K562 (cell line): Measurements from ENCODE around the gene CCM2. TPM values are rescaled to one million over a fixed set of nuclear protein-coding genes. Genes with fewer than 3 reads are reported as not detected.

ENCODE experiments used
- ATAC-seq: fragments of 200-7000 bp; cut with Tn5 transposase; 3 replicates; pipeline ENCODE4 v1.9.1; 2020; ENCODE audit warnings: moderate library complexity
- BruUV-seq: library from RNA; stranded (reverse); fragments of 400-500 nt; replicated peaks from 2 replicates; lab custom pipeline; 2021; lab: Mats Ljungman, UMichigan
- CTCF ChIA-PET: fragments of 300-600 bp; formaldehyde crosslinking; extraction: SDS; loops from one replicate; lab custom pipeline; 2021; ENCODE audit warnings: low intra/inter-chr PET ratio; lab: Yijun Ruan, JAX
- POLR2A ChIA-PET: fragments of 300-600, 350-650 bp; sonication (Branson Sonifier 250); formaldehyde crosslinking; extraction: SDS; loops from one replicate; lab custom pipeline; 2021; ENCODE audit warnings: antibody characterized with exemption, inconsistent platforms; lab: Yijun Ruan, JAX
- DNase-seq, 4 experiments: peaks; one replicate each; pipeline versions ENCODE4 v3.0.0 to v3.0.0-alpha.2; 2011 to 2018; ENCODE audit warnings: low spot score in 3 of 4, mixed read lengths in 3 of 4; ENCODE audit errors: extremely low read depth in 1 of 4
- FAIRE-seq: peaks from 2 replicates; lab custom pipeline; 2011; peaks lifted over from hg19 to GRCh38; lab: Jason Lieb, UNC
- H2AFZ ChIP-seq: 2 replicates; pipeline ENCODE4 v1.6.0; 2011; ENCODE audit warnings: low read depth, low read length, control low read depth, inconsistent platforms
- H3K27ac ChIP-seq: fragments of 200-600 bp; 3 replicates; pipeline ENCODE4 v1.8.0; 2011; ENCODE audit warnings: low read depth, mild to moderate bottlenecking, control low read depth, inconsistent platforms, low read length, moderate library complexity, mixed read lengths; ENCODE audit errors: extremely low read depth
- H3K27me3 ChIP-seq, 2 experiments: fragments of 300-600 bp in 1 of 2; 2 replicates in 1 of 2; 3 replicates in 1 of 2; pipeline versions ENCODE4 v1.6.0 to v1.8.0; 2011; ENCODE audit warnings: inconsistent platforms in 2 of 2, low read length in 2 of 2, mild to moderate bottlenecking in 1 of 2, mixed read lengths in 1 of 2, moderate library complexity in 1 of 2; ENCODE audit not compliant: control insufficient read depth in 2 of 2, insufficient read depth in 2 of 2
- H3K36me3 ChIP-seq: fragments of 300-600 bp; 3 replicates; pipeline ENCODE4 v1.8.0; 2011; ENCODE audit warnings: mild to moderate bottlenecking, low read length, inconsistent platforms; ENCODE audit not compliant: control insufficient read depth, insufficient read depth
- H3K4me1 ChIP-seq, 2 experiments: fragments of 200-600 bp in 1 of 2; replicated peaks in 1 of 2; 2 replicates in 1 of 2; 3 replicates in 1 of 2; pipeline versions ENCODE4 v1.5.1 to v1.8.0; 2011; ENCODE audit warnings: inconsistent platforms in 2 of 2, low read length in 2 of 2, mild to moderate bottlenecking in 1 of 2, mixed read lengths in 1 of 2, moderate library complexity in 1 of 2; ENCODE audit not compliant: control insufficient read depth in 2 of 2, insufficient read depth in 2 of 2
- H3K4me2 ChIP-seq: 2 replicates; pipeline ENCODE4 v1.6.1; 2011; ENCODE audit warnings: low read length, control low read depth, inconsistent platforms, mixed read lengths; ENCODE audit not compliant: insufficient read depth
- H3K4me3 ChIP-seq: fragments of 200-600 bp; sonication (generic), shearing (Covaris generic); 2 replicates; pipeline ENCODE4 v1.5.1; 2016; ENCODE audit warnings: control low read depth, inconsistent platforms
- H3K79me2 ChIP-seq: fragments of 200-600 bp; 3 replicates; pipeline ENCODE4 v1.8.0; 2011; ENCODE audit warnings: low read length, inconsistent platforms; ENCODE audit not compliant: control insufficient read depth, insufficient read depth
- H3K9ac ChIP-seq, 2 experiments: 2 replicates each; pipeline versions ENCODE4 v1.6.0 to v1.6.1; 2011; ENCODE audit warnings: low read depth in 2 of 2, low read length in 2 of 2, control low read depth in 1 of 2, inconsistent platforms in 1 of 2, mild to moderate bottlenecking in 1 of 2, mixed read lengths in 1 of 2; ENCODE audit not compliant: insufficient read depth in 1 of 2
- H3K9me1 ChIP-seq: one replicate; pipeline ENCODE4 v1.6.0; 2011; ENCODE audit warnings: inconsistent platforms, mild to moderate bottlenecking, low read length, moderate library complexity; ENCODE audit not compliant: control insufficient read depth, insufficient read depth
- H3K9me3 ChIP-seq: replicated peaks from 2 replicates; pipeline ENCODE4 v1.5.1; 2011; ENCODE audit warnings: low read depth, low read length, inconsistent platforms; ENCODE audit not compliant: control insufficient read depth, insufficient read depth
- H4K20me1 ChIP-seq: replicated peaks from 2 replicates; pipeline ENCODE4 v1.6.1; 2011; ENCODE audit warnings: low read length, inconsistent platforms, mixed read lengths; ENCODE audit not compliant: control insufficient read depth, insufficient read depth
- CTCF ChIP-seq, 3 experiments: IDR thresholded peaks in 2 of 3; conservative IDR thresholded peaks in 1 of 3; 2 replicates each; pipeline ENCODE4 v1.5.1; 2011 to 2012; ENCODE audit warnings: low read length in 3 of 3, mild to moderate bottlenecking in 3 of 3, control low read depth in 2 of 3, improper control_type of control experiment in 1 of 3, inconsistent platforms in 1 of 3, low read depth in 1 of 3, mixed read lengths in 1 of 3, moderate library complexity in 1 of 3; ENCODE audit not compliant: insufficient read depth in 2 of 3
- HNRNPLL ChIP-seq: fragments of 200-400 bp; formaldehyde crosslinking; IDR thresholded peaks from 2 replicates; pipeline ENCODE4 v1.6.1; 2017; ENCODE audit warnings: low read length, low read depth, mild to moderate bottlenecking; ENCODE audit not compliant: poor library complexity, severe bottlenecking
- KLF13 ChIP-seq: fragments of 450-650 bp; IDR thresholded peaks from 2 replicates; pipeline ENCODE4 v1.6.1; 2016; ENCODE audit warnings: missing genetic modification characterization, low read depth, mild to moderate bottlenecking, missing compliant biosample characterization, moderate library complexity, borderline replicate concordance
- POLR3A ChIP-seq: IDR thresholded peaks from 2 replicates; pipeline ENCODE4 v1.6.1; 2011; ENCODE audit warnings: borderline replicate concordance, mild to moderate bottlenecking, moderate library complexity; ENCODE audit not compliant: insufficient read length, insufficient read depth; ENCODE audit errors: extremely low read depth
- ZNF124 ChIP-seq: sonication (generic); formaldehyde crosslinking; IDR thresholded peaks from 2 replicates; pipeline ENCODE4 v1.8.1; 2022; ENCODE audit warnings: missing genetic modification reagents
- ZNF511 ChIP-seq: sonication (generic); formaldehyde crosslinking; IDR thresholded peaks from 2 replicates; pipeline ENCODE4 v1.8.0; 2022; ENCODE audit warnings: mild to moderate bottlenecking, missing genetic modification reagents
- WGBS: fragments of 100-300 bp; shearing (Covaris generic); methylation state at CpG from one replicate; pipeline ENCODE4 v1.1.6; 2016; ENCODE audit warnings: low coverage, mixed read lengths; ENCODE audit not compliant: insufficient coverage; ENCODE audit errors: missing lambda C conversion rate; 5-methylcytosine and 5-hydroxymethylcytosine counted together
- in situ Hi-C: fragments of 300-500 bp; cut with MboI; formaldehyde crosslinking; loops from 4 replicates; pipeline ENCODE4 v1.15.0; 2018; ENCODE audit warnings: inconsistent platforms, mixed read lengths
- intact Hi-C: fragments of 100-400 bp; cut with micrococcal nuclease; formaldehyde crosslinking; loops from 2 replicates; pipeline ENCODE4 v1.14.2; 2022
- polyA plus RNA-seq, 8 experiments: library from polyadenylated mRNA; depleted of rRNA in 4 of 8; stranded (reverse) in 5 of 8; unstranded in 3 of 8; fragments of >200 nt; fragmentation: Nextera tagmentation in 2 of 8; fragmentation: Illumina TruSeq in 1 of 8; extraction: Ambion mirVana in 2 of 8; extraction: Trizol in 1 of 8; gene quantifications; 2 replicates each; pipeline versions ENCODE4 v1.2.1 to v1.2.3, GENCODE V29; 2011 to 2014; ENCODE audit warnings: inconsistent platforms in 1 of 8, missing spikeins in 1 of 8
- total RNA-seq, 7 experiments: library from RNA; depleted of rRNA in 6 of 7; stranded (reverse); fragments of >200 nt in 6 of 7; fragmentation: Illumina TruSeq in 2 of 7; extraction: Trizol in 2 of 7; gene quantifications; 2 replicates each; pipeline versions ENCODE4 v1.2.1 to v1.2.3, GENCODE V29; 2011 to 2021; ENCODE audit warnings: low replicate concordance in 1 of 7
- TF ChIP-seq, protein P1 (sequence below): fragments of 450-650 bp; formaldehyde crosslinking; conservative IDR thresholded peaks from 2 replicates; pipeline ENCODE4 v1.4.0; 2022; ENCODE audit warnings: mild to moderate bottlenecking, missing genetic modification characterization
- TF ChIP-seq, protein P2 (sequence below): IDR thresholded peaks from 3 replicates; pipeline ENCODE4 v1.6.1; 2011; ENCODE audit warnings: borderline replicate concordance, mild to moderate bottlenecking, moderate library complexity; ENCODE audit not compliant: insufficient read length; ENCODE audit errors: extremely low read depth
- TF ChIP-seq, protein P3 (sequence below): fragments of 450-650 bp; formaldehyde crosslinking; IDR thresholded peaks from 2 replicates; pipeline ENCODE4 v1.4.0; 2022; ENCODE audit warnings: missing genetic modification characterization
- TF ChIP-seq, protein P4 (sequence below): fragments of 250-450 bp; sonication (Bioruptor Pico); IDR thresholded peaks from 2 replicates; pipeline ENCODE4 v1.8.0; 2021; ENCODE audit warnings: borderline replicate concordance, mild to moderate bottlenecking, moderate library complexity; ENCODE audit not compliant: poor library complexity, severe bottlenecking

The CCM2 gene
- total and polyA plus RNA-seq, 9 of the 15 experiments (the other 6 are each of a cell fraction or from before 2014, with no cell fraction given): 0.41 to 38.6 (median 25.9) TPM

GRCh38 chr7:45078125-45078681 is 78.2 kb downstream of the CCM2 start:
- WGBS: 33% methylated on average over 8 of the region's 8 CpGs
- BruUV-seq: no TSS peak
- intact Hi-C loops: loop anchor here (1.0 to 10.0 kb wide), 2 partner anchors 58 to 103 kb away; partner anchors contain the start of gene MYO1G
- TF ChIP-seq, protein P1, sequence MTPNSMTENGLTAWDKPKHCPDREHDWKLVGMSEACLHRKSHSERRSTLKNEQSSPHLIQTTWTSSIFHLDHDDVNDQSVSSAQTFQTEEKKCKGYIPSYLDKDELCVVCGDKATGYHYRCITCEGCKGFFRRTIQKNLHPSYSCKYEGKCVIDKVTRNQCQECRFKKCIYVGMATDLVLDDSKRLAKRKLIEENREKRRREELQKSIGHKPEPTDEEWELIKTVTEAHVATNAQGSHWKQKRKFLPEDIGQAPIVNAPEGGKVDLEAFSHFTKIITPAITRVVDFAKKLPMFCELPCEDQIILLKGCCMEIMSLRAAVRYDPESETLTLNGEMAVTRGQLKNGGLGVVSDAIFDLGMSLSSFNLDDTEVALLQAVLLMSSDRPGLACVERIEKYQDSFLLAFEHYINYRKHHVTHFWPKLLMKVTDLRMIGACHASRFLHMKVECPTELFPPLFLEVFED (CRISPR knock-in tag): 0 out of 2 replicates have a peak, but pooled peaks have one; percentile 66
- TF ChIP-seq POLR3A (no peak), CTCF (IDR thresholded peaks at IDR 0.05 in 2 of 3, conservative IDR thresholded peaks at IDR 0.05 in 1 of 3; ENCODE audit: insufficient read depth in 2 of 3, low read depth in 1 of 3, low read length in 3 of 3) (peak; percentile 62 to 96 (median 77)), HNRNPLL (no peak), KLF13 (no peak), ZNF124 (no peak), ZNF511 (CRISPR knock-in tag) (no peak)
- TF ChIP-seq, protein P2, sequence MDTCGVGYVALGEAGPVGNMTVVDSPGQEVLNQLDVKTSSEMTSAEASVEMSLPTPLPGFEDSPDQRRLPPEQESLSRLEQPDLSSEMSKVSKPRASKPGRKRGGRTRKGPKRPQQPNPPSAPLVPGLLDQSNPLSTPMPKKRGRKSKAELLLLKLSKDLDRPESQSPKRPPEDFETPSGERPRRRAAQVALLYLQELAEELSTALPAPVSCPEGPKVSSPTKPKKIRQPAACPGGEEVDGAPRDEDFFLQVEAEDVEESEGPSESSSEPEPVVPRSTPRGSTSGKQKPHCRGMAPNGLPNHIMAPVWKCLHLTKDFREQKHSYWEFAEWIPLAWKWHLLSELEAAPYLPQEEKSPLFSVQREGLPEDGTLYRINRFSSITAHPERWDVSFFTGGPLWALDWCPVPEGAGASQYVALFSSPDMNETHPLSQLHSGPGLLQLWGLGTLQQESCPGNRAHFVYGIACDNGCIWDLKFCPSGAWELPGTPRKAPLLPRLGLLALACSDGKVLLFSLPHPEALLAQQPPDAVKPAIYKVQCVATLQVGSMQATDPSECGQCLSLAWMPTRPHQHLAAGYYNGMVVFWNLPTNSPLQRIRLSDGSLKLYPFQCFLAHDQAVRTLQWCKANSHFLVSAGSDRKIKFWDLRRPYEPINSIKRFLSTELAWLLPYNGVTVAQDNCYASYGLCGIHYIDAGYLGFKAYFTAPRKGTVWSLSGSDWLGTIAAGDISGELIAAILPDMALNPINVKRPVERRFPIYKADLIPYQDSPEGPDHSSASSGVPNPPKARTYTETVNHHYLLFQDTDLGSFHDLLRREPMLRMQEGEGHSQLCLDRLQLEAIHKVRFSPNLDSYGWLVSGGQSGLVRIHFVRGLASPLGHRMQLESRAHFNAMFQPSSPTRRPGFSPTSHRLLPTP: no peak
- TF ChIP-seq, protein P3, sequence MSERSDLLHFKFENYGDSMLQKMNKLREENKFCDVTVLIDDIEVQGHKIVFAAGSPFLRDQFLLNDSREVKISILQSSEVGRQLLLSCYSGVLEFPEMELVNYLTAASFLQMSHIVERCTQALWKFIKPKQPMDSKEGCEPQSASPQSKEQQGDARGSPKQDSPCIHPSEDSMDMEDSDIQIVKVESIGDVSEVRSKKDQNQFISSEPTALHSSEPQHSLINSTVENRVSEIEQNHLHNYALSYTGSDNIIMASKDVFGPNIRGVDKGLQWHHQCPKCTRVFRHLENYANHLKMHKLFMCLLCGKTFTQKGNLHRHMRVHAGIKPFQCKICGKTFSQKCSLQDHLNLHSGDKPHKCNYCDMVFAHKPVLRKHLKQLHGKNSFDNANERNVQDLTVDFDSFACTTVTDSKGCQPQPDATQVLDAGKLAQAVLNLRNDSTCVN (CRISPR knock-in tag): no peak
- TF ChIP-seq, protein P4, sequence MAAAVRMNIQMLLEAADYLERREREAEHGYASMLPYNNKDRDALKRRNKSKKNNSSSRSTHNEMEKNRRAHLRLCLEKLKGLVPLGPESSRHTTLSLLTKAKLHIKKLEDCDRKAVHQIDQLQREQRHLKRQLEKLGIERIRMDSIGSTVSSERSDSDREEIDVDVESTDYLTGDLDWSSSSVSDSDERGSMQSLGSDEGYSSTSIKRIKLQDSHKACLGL (CRISPR knock-in tag): no peak

More at GRCh38 chr7:45078125-45078681, 78.2 kb downstream of the CCM2 start:
- Histone ChIP-seq H3K4me2 (no peak overlapping the region), H3K27me3 (no peaks in the 10 kb centered on the region), H3K4me3 (no peak overlapping the region), H3K9me1 (no peaks in the 10 kb centered on the region), H3K79me2 (no peaks in the 10 kb centered on the region), H4K20me1 (peaks cover 4% of the 10 kb centered on the region; the same call in 1 of the 2 replicates), H3K4me1 (peaks cover 0 to 35% of the 10 kb centered on the region in 2 experiments; a peak in 1 of 5 replicates), H3K27ac (no peak overlapping the region), H2AFZ (no peak overlapping the region), H3K9me3 (no peaks in the 10 kb centered on the region), H3K9ac (no peak overlapping the region), H3K36me3 (peaks cover 39% of the 10 kb centered on the region; the same call in 2 of the 3 replicates)
- DNase-seq (peak in 2 of 4 experiments; percentile 24 to 48), FAIRE-seq (no peak), ATAC-seq (peak; percentile 55)
- ChIA-PET POLR2A (interaction anchor here (1.2 kb wide), 1 partner anchor 9 kb away, joined by 5 read pairs; no protein-coding TSS in a partner anchor), CTCF (interaction anchor here (0.8 to 3.0 kb wide), 3 partner anchors 58 to 101 kb away, joined by 3 to 17 read pairs (median 4); no protein-coding TSS in a partner anchor)
- in situ Hi-C loops: no loop called here
